GM12891 (cell line): ENCODE results near the gene SLC30A5.

Source experiments
- PAX5 ChIP-seq: IDR thresholded peaks from 2 replicates; pipeline ENCODE4 v1.6.1; 2011; ENCODE audit warnings: low read length, moderate library complexity, mild to moderate bottlenecking; ENCODE audit not compliant: insufficient read depth, severe bottlenecking
- POLR2A ChIP-seq: IDR thresholded peaks from 2 replicates; pipeline ENCODE4 v1.6.1; 2011; ENCODE audit warnings: low read depth, low read length, control low read depth
- POLR2AphosphoS5 ChIP-seq: IDR thresholded peaks from 2 replicates; pipeline ENCODE4 v1.6.1; 2011; ENCODE audit warnings: low read depth, low read length, control low read depth
- SPI1 ChIP-seq: IDR thresholded peaks from 2 replicates; pipeline ENCODE4 v1.6.1; 2011; ENCODE audit warnings: low read depth, low read length, control low read depth
- TAF1 ChIP-seq: IDR thresholded peaks from 2 replicates; pipeline ENCODE4 v1.6.1; 2011; ENCODE audit warnings: low read depth, low read length, control low read depth

DNA sequence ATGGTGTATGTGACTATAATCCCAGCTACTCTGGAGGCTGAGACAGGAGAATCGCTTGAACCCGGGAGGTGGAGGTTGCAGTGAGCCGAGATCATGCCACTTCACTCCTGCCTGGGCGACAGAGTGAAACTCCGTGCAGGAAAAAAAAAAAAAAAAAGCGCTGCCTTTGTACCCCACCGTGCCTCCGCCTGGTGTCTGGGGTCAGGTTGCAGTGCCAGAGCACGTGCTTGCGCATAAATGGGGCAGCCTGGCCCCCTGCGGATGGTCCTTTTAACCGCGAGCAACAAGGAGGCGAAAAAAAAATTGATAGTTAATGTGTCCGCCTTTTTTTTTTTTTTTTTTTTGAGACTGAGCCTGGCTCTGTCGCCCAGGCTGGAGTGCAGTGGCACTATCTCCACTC lies 66.8 kb downstream of the SLC30A5 start:
- TF ChIP-seq POLR2A: no peak
- TF ChIP-seq POLR2AphosphoS5: no peak
- no peak for TF ChIP-seq TAF1
- TF ChIP-seq SPI1: no peak
- TF ChIP-seq PAX5: no peak
